ENCODE results near the gene TRIM42.

TRIM42 gene

DNA sequence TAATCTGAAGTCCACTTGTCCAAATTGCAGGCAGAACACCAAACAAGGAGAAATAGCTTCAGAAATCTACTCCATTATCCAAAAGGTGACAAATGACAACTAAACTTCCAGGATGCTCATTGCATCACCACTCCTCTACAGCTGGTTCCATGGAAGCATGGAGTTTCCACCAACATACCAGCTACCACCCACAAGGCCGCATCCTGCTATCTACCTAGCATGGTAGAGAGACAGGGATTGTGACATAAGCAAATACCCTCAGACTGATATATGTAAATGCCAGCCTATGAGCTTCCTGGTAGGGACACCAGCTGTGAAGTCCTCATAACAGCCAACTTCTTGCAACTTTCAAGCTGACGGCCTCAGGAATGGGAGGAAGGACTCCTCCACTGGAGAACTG, at the start of gene TRIM42:
Gene TRIM42 (plus strand): TSS at position 301 of the 400 bp plus-strand sequence. CDS start 166 bp downstream, outside the sequence.
- no peak for DNase-seq (ENCODE audit: low read depth)

DNA sequence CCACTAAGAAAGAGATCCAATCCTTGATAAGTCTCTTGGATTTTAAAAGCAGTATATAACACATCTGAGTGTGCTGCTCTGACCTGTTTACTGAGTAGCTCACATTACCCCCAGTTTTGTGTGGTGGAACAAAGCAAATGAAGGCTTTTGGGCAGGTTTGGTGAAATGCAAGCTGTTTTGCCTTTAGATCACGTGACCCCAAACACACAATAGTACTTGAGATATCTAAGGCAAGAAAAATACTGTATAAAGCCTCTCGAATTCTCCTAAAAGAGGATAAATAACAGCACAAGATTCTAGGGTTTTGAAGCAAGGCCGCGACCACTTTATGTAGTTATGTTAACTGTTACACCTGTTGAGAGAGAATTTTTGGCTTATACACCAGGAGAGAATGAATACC, 49.3 kb upstream of the TRIM42 start:
- DNase-seq (ENCODE audit: low read depth), result no peak

DNA sequence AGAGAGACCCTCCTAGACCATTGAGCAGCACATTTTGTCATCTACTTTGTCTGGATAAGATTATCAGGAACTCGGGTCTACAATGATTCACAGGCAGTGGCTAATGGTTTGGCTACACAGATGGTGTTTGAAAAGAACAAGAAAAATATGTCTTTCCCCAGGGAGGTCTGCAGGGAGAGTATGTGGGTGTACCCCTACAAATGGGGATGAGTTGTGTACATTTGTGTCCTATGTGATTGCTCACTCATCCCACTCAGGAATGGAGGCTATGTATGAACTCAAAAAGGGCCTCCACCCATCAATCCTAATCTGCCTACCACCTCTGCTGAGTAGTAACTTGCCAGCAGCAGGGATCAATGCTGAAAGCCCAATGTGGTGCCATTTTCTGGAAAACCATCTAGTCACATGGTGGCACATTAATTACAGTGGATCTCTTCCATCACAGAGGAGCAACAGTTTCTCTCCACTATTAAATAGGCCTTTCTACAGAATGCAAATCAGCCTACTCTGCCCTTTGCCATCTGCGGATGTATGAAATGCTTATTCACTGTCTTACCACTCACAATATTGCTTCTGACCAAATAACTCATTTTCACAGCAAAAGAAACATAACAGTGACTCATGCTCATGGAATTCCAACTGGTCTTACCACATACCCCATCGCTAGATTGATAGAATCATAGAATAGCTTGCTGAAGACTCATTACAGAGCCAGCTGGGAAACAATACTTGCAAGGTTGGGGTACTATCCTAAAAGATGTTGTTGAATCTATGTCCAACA, 48.3 kb upstream of the TRIM42 start:
- DNase-seq (ENCODE audit: low read depth), result no peak

DNA sequence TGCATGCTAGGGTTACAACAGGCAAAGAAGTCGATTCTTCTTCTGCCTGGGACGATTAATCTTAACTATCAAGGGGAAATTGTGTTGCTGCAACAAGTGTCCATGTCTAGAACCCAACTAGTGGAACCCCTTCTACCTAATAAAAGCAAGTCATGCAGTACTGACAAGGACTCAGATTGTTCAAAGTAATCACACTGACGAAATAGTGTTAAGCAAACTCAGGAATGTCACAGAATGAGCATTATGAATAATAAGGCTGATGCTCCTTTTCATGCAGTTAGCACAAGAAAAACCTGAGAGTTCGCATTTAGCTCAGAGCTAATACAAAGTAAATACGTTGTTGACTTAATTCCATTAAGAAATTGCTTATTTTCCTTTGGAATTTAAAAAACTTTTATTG, 47.5 kb upstream of the TRIM42 start:
- DNase-seq (ENCODE audit: low read depth), result no peak

DNA sequence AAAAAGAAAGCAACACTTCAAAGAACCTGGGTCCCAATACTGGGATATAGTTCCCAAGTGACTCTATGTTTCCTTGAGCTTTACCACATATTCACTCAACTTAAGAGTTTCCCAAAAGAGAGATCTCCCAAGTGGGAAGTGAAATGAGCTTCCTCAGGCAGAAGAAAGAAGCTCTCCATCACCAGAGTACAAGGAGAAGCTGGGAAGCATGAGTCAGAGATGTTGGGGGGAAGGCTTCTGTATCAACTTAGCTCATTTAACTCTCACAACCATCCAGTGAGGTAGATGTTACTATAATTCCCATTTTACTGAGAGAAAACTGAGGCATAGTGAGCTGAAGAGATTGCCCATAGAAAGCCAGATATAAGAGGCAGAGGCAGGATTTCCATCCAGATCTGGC, 47.0 kb upstream of the TRIM42 start:
- no peak for DNase-seq (ENCODE audit: low read depth)

DNA sequence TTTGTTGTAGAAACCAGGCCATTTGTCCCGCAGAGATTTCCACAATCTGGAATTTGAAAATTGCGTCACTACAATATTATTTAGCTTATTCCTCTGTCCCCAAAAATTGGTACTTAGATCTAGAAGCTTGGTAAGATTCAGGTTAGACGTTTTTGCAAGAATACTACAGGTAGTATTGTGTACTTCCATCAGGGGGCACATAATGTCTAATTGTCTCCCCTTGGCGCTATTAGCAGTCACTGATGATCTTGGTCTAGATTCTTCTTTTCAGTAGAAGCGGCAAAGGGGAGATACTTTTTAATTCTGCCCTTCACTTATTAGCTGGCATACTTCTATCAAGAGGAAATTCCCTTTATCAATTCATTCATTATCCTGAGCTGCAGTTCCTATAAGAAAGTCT, 42.6 kb upstream of the TRIM42 start:
- no peak for DNase-seq (ENCODE audit: low read depth)

DNA sequence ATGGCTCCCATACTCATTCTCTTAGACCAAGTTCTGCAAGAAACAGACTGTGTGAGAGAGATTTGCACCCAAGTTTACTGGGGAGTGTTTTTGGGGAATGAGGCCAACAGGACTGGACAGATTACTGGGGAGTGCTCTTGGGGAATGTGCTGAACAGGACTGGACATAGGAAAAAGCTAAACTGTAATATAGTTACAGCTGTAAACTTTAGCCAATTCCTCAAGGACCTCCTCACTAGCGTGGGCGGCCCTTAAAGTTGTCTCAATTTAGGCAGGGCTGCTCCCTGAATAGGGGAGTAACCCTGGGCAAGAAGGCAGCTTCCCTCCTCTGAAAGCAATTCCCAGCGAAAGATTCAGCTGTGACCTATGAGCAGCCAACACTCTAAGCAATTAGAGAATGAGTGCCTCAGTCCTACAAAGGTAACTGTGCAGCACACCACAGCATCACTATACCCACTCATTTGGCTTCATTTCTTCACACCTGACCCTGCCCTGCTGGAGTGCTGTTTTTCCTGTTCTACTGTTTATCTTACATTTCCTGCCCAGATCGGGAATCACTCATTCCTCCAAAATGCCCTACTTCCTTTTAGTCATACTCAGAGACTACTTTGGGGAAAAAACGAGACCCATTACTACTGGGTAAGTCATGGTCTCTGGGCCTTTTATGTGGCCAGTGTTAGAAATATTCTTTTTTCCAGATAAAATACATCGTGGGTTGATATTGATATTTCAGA, 41.3 kb upstream of the TRIM42 start:
- no peak for DNase-seq (ENCODE audit: low read depth)

DNA sequence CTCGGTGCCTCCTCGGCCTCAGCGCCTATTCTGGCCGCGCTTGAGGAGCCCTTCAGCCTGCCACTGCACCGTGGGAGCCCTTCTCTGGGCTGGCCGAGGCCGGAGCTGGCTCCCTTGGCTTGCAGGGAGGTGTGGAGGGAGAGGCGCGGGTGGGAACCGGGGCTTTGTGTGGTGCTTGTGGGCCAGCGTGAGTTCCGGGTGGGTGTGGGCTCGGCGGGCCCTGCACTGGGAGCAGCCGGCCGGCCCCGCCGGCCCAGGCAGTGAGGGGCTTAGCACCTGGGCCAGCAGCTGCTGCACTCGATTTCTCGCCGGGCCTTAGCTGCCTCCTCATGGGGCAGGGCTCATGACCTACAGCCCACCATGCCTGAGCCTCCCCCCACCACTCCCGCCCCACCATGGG, 26.6 kb upstream of the TRIM42 start:
- no peak for DNase-seq (ENCODE audit: low read depth)

DNA sequence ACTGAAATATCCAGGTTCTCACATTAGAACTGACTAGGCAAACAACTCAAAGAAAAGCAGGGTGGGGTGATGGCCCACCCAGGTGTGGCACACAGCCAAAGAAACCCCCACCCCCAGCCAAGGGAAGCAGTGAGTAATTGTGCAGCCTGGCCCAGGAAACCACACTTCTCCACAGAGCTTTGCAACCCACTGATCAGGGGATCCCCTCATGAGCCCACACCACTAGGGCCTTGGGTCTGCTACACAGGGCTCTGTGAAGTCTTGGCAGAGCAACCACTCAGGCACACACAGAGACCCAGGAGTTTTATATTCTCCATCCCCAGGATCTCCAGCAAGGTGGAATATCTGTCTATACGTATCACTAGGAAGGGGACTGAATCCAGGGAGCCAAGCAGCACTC, 22.2 kb upstream of the TRIM42 start:
- no peak for DNase-seq (ENCODE audit: low read depth)

DNA sequence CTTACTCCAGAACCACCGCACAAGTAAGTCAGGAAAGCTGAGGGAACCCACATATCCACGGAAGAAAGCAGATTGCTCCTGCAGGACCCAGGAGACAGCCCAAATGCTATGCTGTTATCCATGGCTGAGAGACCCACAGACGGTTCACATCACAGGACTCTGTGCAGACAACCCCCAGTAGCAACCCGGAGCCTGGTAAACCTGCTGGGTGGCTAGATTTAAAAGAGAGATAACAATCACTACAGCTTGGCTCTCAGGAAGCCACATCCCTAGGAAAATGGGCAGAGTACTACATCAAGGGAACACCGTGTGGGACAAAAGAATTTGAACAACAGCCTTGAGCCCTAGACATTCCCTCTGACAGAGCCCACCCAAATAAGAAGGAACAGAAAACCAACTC, 13.8 kb upstream of the TRIM42 start:
- no peak for DNase-seq (ENCODE audit: low read depth)

DNA sequence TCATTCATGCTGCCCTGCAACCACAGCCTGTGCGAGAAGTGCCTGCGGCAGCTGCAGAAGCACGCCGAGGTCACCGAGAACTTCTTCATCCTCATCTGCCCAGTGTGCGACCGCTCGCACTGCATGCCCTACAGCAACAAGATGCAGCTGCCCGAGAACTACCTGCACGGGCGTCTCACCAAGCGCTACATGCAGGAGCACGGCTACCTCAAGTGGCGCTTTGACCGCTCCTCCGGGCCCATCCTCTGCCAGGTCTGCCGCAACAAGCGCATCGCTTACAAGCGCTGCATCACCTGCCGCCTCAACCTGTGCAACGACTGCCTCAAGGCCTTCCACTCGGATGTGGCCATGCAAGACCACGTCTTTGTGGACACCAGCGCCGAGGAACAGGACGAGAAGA, 4.7 kb downstream of the TRIM42 start:
- DNase-seq (ENCODE audit: low read depth), result no peak

DNA sequence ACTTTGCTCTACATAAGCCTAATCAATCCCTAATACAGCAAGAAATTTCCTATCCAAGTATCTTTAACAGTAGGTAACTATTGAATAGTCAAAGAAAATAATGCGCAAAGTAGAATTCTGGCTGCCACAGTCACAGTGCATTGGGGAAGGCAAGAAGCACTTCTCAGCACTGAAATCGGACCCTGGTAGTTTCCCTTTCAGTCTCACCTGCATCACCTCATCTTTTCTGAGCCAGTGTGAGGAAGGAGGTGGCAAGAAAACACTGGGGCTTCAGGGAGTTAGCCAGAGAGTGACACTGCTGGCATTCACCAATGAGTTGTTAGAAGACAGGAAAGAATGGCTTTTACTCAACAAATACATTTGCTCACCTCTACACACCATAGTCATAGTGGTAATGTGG, 8.3 kb downstream of the TRIM42 start:
- DNase-seq (ENCODE audit: low read depth), result no peak

DNA sequence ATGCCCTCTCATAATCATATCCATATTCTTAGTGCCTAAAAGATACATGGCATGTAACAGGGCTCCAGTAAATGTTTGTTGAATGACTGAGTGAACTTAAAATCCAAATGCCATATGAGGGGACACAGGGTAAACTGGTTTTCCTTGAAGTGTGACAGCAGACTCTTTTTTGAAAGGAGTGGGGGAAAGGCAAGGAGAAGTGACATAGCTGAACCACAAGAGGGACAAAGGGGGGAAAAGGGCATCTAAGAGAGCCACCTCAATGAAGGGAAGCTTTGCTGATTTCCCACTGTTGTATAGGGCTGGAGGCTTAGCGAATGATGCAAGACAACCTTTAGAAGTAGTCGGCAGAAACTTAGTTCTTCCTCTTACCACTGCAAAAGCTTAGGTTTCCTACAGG, 9.1 kb downstream of the TRIM42 start:
- DNase-seq (ENCODE audit: low read depth), result no peak

DNA sequence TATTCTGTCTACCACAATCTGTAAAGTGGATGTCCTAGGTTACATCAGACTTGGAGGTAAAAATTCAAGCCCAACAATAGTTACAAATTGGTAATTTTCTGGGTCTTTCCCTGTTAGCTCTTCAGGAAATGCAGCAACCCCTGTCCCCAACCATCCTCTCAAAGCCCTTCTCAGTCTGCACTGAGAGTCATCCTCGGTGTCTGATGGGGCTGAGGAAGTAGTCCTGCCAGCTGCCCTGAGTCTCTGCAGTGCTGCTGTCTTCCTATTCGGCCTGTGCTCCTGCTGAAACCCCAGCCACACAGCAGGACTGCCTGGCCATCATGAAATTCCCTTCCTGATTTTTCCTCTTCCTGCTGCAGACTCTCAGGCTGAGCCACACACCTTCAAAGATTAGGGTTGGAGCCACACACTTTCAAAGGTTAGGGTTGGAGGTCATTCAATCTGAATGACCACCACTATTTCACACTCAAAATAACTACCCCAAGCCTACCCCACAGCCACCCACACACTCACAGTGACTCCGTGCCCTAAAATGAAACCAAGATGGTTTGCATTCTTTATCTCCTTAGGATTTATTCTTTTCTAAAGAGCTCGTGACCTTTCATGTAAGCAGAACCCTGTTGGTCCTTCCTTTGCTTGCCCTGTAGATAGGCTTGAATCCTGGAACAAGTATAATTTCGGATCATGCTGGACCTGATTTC, 17.6 kb downstream of the TRIM42 start:
- DNase-seq (ENCODE audit: low read depth), result no peak

DNA sequence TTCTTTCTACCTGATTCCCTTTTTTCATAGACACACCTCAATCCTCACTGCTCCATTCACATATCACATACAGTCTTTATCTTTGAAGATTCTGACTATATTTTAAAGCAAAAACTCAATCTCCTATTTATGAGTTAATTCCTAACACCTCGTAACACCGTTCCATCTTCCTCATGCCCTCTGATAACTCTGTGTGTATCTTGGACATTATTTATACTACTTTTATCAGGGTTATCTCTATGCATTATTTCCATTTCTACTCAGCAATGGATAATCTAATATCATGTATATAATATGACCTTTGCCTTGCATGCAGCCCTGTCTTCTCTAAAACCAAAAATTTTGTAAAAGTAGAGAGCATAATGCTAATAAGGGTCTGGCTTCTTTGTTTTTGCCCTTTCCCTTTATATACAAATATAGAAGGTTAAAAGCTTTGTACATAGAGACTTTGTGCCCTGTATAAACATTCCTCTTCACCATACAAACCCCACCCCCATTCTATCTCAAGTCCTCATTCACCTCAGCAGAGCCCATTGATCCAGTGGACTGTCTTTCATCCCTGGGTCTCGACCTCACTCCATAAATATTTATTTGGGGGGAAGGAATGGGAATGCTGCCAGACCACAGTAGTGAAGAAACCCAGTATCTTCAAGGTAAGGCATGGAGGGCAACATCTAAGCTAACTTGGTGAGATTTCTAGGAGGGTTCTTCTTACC, 21.8 kb downstream of the TRIM42 start:
- no peak for DNase-seq (ENCODE audit: low read depth)

DNA sequence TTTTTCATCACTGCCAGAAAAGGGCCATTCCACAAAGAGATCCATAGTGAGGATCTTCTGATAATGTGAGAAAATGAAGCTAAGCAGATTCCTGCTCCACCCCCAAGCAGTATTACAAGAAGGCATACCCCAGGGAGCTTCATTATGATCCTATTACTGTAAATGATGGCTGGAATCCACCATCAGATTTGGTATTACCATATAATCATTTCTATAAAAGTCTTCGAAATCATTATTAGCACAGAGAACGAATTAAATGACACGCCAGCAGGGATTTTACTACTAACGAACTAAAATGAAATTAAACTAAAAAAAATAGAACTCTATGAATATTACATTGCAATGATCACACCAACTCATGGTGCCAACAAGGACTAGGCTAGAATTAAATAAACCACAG, 24.4 kb downstream of the TRIM42 start:
- no peak for DNase-seq (ENCODE audit: low read depth)

DNA sequence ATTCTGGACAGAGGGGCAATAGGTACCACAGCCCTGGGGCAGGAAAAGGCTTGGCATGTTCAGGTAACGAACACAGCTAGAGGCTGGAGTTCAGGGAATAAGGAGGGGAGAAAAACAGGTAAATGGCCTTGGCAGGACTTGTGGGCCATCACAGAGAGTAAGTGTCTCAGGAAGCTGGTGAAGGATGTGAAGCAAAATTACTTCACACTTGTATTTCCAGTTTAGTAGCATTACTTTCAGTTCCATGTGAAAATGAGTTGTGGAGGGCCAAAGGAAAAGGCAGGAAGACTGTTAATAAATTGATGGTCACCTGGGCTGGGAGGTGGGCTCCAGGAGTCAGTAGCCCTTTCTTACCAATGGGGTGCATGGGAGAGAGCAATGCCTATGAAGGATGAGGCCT, 25.6 kb downstream of the TRIM42 start:
- no peak for DNase-seq (ENCODE audit: low read depth)

DNA sequence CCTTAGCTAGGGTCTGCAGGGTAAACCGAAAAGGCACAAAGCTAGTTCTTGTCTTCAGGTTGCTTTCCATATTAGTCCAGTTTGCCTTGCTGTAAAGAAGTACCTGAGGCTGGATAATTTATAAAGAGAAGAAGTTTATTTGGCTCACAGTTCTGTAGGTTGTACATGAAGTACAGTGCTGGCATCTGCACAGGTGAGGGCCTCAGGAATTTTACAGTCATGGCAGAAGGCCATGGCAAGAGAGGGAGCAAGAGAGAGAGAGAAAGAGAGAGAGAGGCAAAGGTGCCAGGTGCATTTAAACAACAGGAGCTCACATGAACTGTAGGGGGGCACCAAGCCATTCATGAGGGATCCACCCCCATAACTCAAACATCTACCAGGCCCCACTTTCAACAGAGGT, 26.9 kb downstream of the TRIM42 start:
- DNase-seq (ENCODE audit: low read depth), result no peak

DNA sequence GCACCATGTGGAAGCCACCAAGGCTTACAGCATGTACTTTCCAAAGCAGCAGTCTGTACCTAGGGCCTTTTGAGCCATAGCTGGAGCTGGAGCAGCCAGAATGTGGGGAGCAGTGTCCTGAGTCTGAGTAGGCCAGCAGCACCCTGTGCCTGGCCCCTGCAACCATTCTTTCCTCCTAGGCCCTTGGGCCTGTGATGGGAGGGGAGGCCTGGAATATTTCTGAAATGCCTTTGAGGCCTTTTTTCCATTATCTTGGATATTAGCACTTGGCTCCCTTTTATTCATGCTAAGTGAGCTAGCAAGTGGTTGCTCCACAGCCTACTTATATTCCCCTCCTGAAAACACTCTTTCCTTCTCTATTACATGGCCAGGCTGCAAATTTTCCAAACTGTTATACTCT, 28.1 kb downstream of the TRIM42 start:
- no peak for DNase-seq (ENCODE audit: low read depth)

DNA sequence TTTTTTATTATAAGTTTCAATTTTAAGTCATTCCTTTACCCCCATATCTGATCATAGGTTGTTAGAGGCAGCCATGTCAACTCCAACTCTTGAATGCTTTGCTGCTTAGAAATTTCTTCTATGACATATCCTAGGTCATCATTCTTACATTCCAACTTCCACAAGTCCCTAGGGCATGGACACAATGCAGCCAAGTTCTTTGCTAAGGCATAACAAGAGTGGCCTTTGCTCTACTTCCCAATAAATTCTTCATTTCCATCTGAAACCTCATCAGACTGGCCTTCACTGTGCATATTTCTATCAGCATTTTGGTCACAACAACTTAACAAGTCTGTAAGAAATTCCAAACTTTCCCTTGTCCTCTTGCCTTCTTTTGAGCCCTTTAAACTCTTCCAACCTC, 28.5 kb downstream of the TRIM42 start:
- no peak for DNase-seq (ENCODE audit: low read depth)

DNA sequence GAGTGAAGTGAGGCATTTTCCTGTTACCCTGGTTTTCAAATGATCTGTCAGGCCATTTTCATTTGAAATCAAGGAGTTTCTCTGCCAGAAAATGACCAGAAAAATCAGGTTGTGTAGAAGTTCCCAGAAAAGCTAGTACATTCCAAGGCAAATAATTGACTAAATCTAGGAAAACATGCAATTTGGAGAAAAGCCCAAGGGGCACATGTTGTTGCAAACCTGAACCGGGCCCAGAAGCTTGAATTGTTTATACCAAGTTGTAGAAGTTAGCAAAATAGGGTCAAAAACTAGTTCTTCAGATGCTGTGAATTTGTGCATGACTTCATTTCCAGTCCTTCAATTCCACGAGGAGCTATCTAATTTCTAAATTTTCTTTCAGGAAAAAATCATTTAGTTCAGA, 31.0 kb downstream of the TRIM42 start:
- no peak for DNase-seq (ENCODE audit: low read depth)

DNA sequence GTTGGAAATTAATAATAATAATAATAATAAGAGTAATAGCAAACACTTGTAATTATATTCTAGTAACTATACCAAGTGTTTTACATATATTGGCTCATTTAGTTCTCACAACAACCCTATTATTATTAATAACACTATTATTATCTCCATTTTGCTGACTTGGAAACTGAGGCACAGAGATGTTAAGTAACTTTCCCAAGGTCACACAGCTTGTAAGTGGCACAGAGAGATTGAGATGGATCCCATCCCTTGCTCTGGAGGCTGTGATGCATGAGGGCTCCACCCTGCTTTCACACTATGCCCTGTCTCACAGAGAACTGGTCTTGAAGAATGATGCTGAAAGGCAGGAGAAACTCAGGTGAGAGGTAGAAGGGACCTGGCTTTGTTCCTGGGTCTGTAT, 31.9 kb downstream of the TRIM42 start:
- no peak for DNase-seq (ENCODE audit: low read depth)
